H1 (cell line): ENCODE data around the gene ZNF214. TPM values are rescaled to one million over a fixed set of nuclear protein-coding genes. Genes with fewer than 3 reads are reported as not detected.

ENCODE experiments used
- RBBP5 ChIP-seq: IDR thresholded peaks from 2 replicates; pipeline ENCODE4 v1.7.1; 2012; ENCODE audit warnings: low read depth, mild to moderate bottlenecking, inconsistent platforms, low read length, moderate library complexity, borderline replicate concordance
- RFX5 ChIP-seq: IDR thresholded peaks from 2 replicates; pipeline ENCODE4 v1.6.1; 2011; ENCODE audit warnings: low read depth, low read length, improper control_type of control experiment, borderline replicate concordance
- RNF2 ChIP-seq: fragments of 200-900, 300-1000 bp; sonication (generic); IDR thresholded peaks from 2 replicates; pipeline ENCODE4 v1.7.1; 2016; ENCODE audit warnings: borderline replicate concordance, low read depth, mild to moderate bottlenecking, antibody characterized with exemption, low read length; ENCODE audit not compliant: poor library complexity, severe bottlenecking; ENCODE audit errors: missing control alignments
- polyA plus RNA-seq, 7 experiments: library from polyadenylated mRNA; depleted of rRNA in 3 of 7; stranded (reverse) in 5 of 7; unstranded in 2 of 7; fragments of >200 nt in 5 of 7; fragments of 200-250 nt in 2 of 7; gene quantifications; 1 replicate in 5 of 7; 2 replicates in 1 of 7; 4 replicates in 1 of 7; pipeline versions ENCODE4 v1.2.1 to v1.2.3, GENCODE V29; 2011 to 2013; ENCODE audit warnings: missing spikeins in 2 of 7, mixed read lengths in 2 of 7
- total RNA-seq: library from RNA; stranded (reverse); fragmentation: NEBNext Ultra II Directional; extraction: Animal tissue kit (Norgen Biotek cat#: 25700); gene quantifications from 2 replicates; pipeline ENCODE4 v1.2.1, GENCODE V29; 2021

The ZNF214 gene
- total and polyA plus RNA-seq, 2 of the 8 experiments (the other 6 are each of a cell fraction or from before 2014, with no cell fraction given) = 0.80 to 3.2 TPM

DNA sequence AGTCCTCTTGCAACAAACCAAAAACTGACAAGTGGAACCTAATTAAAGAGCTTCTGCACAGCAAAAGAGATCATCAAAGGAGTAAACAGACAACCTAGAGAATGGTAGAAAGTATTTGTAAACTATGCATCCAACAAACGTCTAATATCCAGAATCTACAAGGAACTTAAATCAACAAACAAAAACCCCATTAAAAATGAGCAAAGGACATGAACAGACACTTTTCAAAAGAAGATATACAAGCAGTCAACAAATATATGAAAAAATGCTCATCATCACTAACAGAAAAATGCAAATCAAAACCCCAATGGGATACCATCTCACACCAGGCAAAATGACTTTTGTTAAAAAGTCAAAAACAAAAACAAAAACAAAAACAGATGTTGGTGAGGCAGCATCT lies 33.7 kb downstream of the ZNF214 start (continued):
- TF ChIP-seq RNF2 = no peak
- no peak for TF ChIP-seq RFX5
- TF ChIP-seq RBBP5 = no peak
- TF ChIP-seq, all 59 proteins: peak for 0
